ENCODE results near the gene MAPRE3.

DNA sequence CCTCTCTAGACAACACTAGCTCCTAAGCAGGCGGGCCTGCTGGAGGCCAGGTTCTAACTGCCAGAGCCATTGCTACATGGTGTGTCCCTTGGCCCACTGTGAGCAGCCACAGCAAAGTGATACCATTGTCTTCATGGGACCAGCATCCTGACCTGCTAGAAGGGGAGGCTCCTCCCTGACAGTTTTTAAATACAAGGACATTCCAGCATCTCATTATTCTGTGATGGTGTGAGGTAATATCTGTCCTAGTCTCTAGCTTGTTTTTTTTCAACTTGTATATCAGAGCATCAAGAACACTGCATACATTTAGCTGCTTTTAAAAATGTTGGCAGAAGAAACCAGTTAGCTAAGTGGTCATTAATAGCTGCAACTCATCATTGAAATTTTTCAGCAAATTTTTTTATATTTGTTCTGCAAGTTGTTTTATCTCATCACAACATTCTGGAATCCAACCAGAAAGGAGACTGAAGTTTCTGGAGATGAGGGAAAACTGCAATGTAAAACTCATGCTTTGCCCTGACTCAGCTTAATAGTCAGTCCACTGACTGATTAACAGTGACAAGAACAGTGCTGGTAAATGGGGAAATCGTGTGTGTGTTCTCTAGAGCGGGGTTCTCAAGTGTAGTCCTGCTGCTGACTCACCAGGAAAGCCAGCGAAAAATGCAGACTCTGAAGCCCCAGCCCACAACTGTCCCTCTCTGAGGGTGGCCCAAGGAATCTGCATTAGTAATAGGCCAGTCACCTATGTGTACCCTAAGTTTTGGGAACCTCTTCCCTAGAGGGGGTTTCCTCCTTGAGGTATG is 17.8 kb downstream of the MAPRE3 start:
- TF ChIP-seq CTCF (conservative IDR thresholded peaks at IDR 0.05 in 1 of 2, IDR thresholded peaks at IDR 0.05 in 1 of 2; ENCODE audit: low read depth in 1 of 2, low read length in 2 of 2) (no peak), EZH2 (IDR thresholded peaks at IDR 0.05; ENCODE audit: low read length, missing control alignments) (no peak)

Data from fibroblast of lung (primary cell).